HepG2 (cell line): ENCODE data around the gene VARS2. TPM values are rescaled to one million over a fixed set of nuclear protein-coding genes. Genes with fewer than 3 reads are reported as not detected.

Experiments
- AHDC1 ChIP-seq: sonication (generic); formaldehyde crosslinking; IDR thresholded peaks from 2 replicates; pipeline ENCODE4 v1.5.1; 2020; ENCODE audit warnings: mild to moderate bottlenecking, missing genetic modification reagents, borderline replicate concordance
- ATF3 ChIP-seq: sonication (generic); formaldehyde crosslinking; IDR thresholded peaks from 2 replicates; pipeline ENCODE4 v1.4.0; 2020; ENCODE audit warnings: missing genetic modification reagents
- BRD4 ChIP-seq: sonication (generic); formaldehyde crosslinking; IDR thresholded peaks from 2 replicates; pipeline ENCODE4 v1.4.0; 2020; ENCODE audit warnings: missing genetic modification reagents
- DMAP1 ChIP-seq: IDR thresholded peaks from 2 replicates; pipeline ENCODE4 v1.6.1; 2016
- HES4 ChIP-seq: sonication (generic); formaldehyde crosslinking; IDR thresholded peaks from 2 replicates; pipeline ENCODE4 v1.9.0; 2021; ENCODE audit warnings: mild to moderate bottlenecking, missing genetic modification reagents, borderline replicate concordance
- HINFP ChIP-seq: sonication (generic); formaldehyde crosslinking; IDR thresholded peaks from 2 replicates; pipeline ENCODE4 v1.4.0; 2020; ENCODE audit warnings: low read depth, mild to moderate bottlenecking, missing genetic modification reagents
- HNRNPK ChIP-seq: fragments of 200-400 bp; formaldehyde crosslinking; IDR thresholded peaks from 2 replicates; pipeline ENCODE4 v1.6.1; 2018; ENCODE audit warnings: low read length, low read depth, moderate library complexity, mild to moderate bottlenecking; ENCODE audit not compliant: poor library complexity, severe bottlenecking
- MAZ ChIP-seq, 2 experiments: sonication (generic) in 1 of 2; formaldehyde crosslinking in 1 of 2; IDR thresholded peaks; 2 replicates each; pipeline versions ENCODE4 v1.5.0 to v1.6.1; 2012 to 2020; ENCODE audit warnings: low read depth in 2 of 2, mild to moderate bottlenecking in 2 of 2, borderline replicate concordance in 1 of 2, improper control_type of control experiment in 1 of 2, low read length in 1 of 2, missing genetic modification reagents in 1 of 2, moderate library complexity in 1 of 2
- RORA ChIP-seq: sonication (generic); formaldehyde crosslinking; IDR thresholded peaks from 2 replicates; pipeline ENCODE4 v1.5.0; 2020; ENCODE audit warnings: mild to moderate bottlenecking, missing genetic modification reagents, moderate library complexity
- ZC3H13 ChIP-seq: sonication (generic); formaldehyde crosslinking; IDR thresholded peaks from 2 replicates; pipeline ENCODE4 v1.8.1; 2023; ENCODE audit warnings: mild to moderate bottlenecking, missing genetic modification reagents, moderate library complexity
- ZMAT5 ChIP-seq: sonication (generic); formaldehyde crosslinking; IDR thresholded peaks from 2 replicates; pipeline ENCODE4 v1.5.0; 2020; ENCODE audit warnings: mild to moderate bottlenecking, low read depth, missing genetic modification reagents, borderline replicate concordance
- ZNF12 ChIP-seq: sonication (generic); formaldehyde crosslinking; IDR thresholded peaks from 2 replicates; pipeline ENCODE4 v1.5.0; 2020; ENCODE audit warnings: missing genetic modification reagents
- ZNF138 ChIP-seq: sonication (generic); formaldehyde crosslinking; IDR thresholded peaks from 2 replicates; pipeline ENCODE4 v1.5.0; 2020; ENCODE audit warnings: mild to moderate bottlenecking, low read depth, missing genetic modification reagents
- ZNF577 ChIP-seq: sonication (generic); formaldehyde crosslinking; IDR thresholded peaks from 2 replicates; pipeline ENCODE4 v1.4.0; 2020; ENCODE audit warnings: mild to moderate bottlenecking, low read depth, missing genetic modification reagents, borderline replicate concordance
- ZNF740 ChIP-seq: sonication (generic); formaldehyde crosslinking; IDR thresholded peaks from 2 replicates; pipeline ENCODE4 v1.4.0; 2020; ENCODE audit warnings: missing genetic modification reagents
- polyA plus RNA-seq, 8 experiments: library from polyadenylated mRNA; depleted of rRNA in 3 of 8; stranded (reverse) in 7 of 8; unstranded in 1 of 8; fragments of >200 nt; fragmentation: Illumina TruSeq in 4 of 8; extraction: Trizol in 4 of 8; gene quantifications; 2 replicates each; pipeline versions ENCODE4 v1.2.1 to v1.2.3, GENCODE V29; 2011 to 2016; ENCODE audit warnings: low read depth in 4 of 8, missing spikeins in 1 of 8, mixed read lengths in 1 of 8; ENCODE audit not compliant: insufficient read depth in 1 of 8
- total RNA-seq, 5 experiments: library from RNA; depleted of rRNA; stranded (reverse); fragments of >200 nt; fragmentation: Illumina TruSeq; extraction: Trizol; gene quantifications; 2 replicates each; pipeline ENCODE4 v1.2.3, GENCODE V29; 2016; ENCODE audit warnings: low read depth in 1 of 5

The VARS2 gene
- total and polyA plus RNA-seq, 2 of the 13 experiments (the other 11 are each of a cell fraction or from before 2014, with no cell fraction given), result 61.8 to 71.8 TPM

- no peak for TF ChIP-seq ZNF740 (CRISPR knock-in tag)
- TF ChIP-seq MAZ (IDR thresholded peaks at IDR 0.05; ENCODE audit: borderline replicate concordance, low read depth, low read length), result no peak
- peak; percentile 71; the same call in 1 of the 2 replicates for TF ChIP-seq MAZ (CRISPR knock-in tag; IDR thresholded peaks at IDR 0.05; ENCODE audit: low read depth)
- no peak for TF ChIP-seq HINFP (CRISPR knock-in tag)
- 0 out of 2 replicates have a peak, but pooled peaks have one; percentile 25 for TF ChIP-seq HES4 (CRISPR knock-in tag)
- 0 out of 2 replicates have a peak, but pooled peaks have one; percentile 47 for TF ChIP-seq DMAP1 (CRISPR knock-in tag)
- no peak; the same call in 1 of the 2 replicates for TF ChIP-seq ZNF12 (CRISPR knock-in tag)
- no peak for TF ChIP-seq ZMAT5 (CRISPR knock-in tag)
- TF ChIP-seq ATF3, result peak; percentile 91
- no peak for TF ChIP-seq RORA (CRISPR knock-in tag)
- 0 out of 2 replicates have a peak, but pooled peaks have one; percentile 40 for TF ChIP-seq ZC3H13 (CRISPR knock-in tag)
- TF ChIP-seq BRD4 (CRISPR knock-in tag), result no peak; the same call in 1 of the 2 replicates
- no peak for TF ChIP-seq ZNF577 (CRISPR knock-in tag)
- peak; percentile 25; the same call in 1 of the 2 replicates for TF ChIP-seq ZNF138 (CRISPR knock-in tag)
- TF ChIP-seq AHDC1 (CRISPR knock-in tag), result no peak
- no peak for TF ChIP-seq HNRNPK
Measured at GRCh38 chr6:30885999-30886896, 27.8 kb upstream of the VARS2 start (continued).
